ENCODE measurements around the gene PDE3A. TPM values are rescaled to one million over a fixed set of nuclear protein-coding genes. Genes with fewer than 3 reads are reported as not detected.

Gene PDE3A
- total RNA-seq, 1 experiment from 2014 or later = 2.8 TPM

DNA sequence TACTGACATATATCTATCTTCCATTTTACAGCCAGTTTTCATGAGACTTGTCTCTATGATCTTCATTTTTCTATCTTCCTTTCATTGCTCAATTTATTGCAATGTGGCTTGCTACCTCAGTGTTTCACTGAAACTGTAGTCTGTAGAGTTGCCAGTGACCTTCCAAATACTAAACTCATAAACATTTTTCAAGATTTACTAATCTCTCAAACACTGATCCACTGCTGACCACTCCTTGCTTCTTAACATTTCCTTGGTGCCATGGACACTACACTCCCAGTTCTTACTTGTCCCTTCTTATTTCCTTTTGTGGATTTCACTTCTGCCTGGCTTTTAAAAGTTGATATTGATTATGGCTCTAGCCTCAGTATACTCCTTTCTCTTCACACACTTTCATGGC, 231.4 kb downstream of the PDE3A start (continued):
- TF ChIP-seq FOXK1 (CRISPR knock-in tag; IDR thresholded peaks at IDR 0.05) = no peak
- TF ChIP-seq GABPB1 (CRISPR knock-in tag; IDR thresholded peaks at IDR 0.05) = no peak
- no peak for TF ChIP-seq NFYB (CRISPR knock-in tag; conservative IDR thresholded peaks at IDR 0.05; ENCODE audit: low read depth)
- TF ChIP-seq SP1 (CRISPR knock-in tag; conservative IDR thresholded peaks at IDR 0.05) = no peak
- TF ChIP-seq, protein P1, sequence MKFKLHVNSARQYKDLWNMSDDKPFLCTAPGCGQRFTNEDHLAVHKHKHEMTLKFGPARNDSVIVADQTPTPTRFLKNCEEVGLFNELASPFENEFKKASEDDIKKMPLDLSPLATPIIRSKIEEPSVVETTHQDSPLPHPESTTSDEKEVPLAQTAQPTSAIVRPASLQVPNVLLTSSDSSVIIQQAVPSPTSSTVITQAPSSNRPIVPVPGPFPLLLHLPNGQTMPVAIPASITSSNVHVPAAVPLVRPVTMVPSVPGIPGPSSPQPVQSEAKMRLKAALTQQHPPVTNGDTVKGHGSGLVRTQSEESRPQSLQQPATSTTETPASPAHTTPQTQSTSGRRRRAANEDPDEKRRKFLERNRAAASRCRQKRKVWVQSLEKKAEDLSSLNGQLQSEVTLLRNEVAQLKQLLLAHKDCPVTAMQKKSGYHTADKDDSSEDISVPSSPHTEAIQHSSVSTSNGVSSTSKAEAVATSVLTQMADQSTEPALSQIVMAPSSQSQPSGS (CRISPR knock-in tag; IDR thresholded peaks at IDR 0.05; ENCODE audit: borderline replicate concordance, low read depth) = no peak

- Mint-ChIP-seq H3K36me3 (no peaks in the 10 kb centered on the region), H3K27ac (no peak overlapping the region), H3K27me3 (ENCODE audit: low read depth) (no peaks in the 10 kb centered on the region), H3K4me3 (no peak overlapping the region), H3K9me3 (no peaks in the 10 kb centered on the region), H3K4me1 (0 out of 2 replicates have a peak, but pooled peaks cover 3% of the 10 kb centered on the region)
- ChIA-PET POLR2A (no interaction called here), CTCF (interaction anchor here (0.6 to 1.6 kb wide), 5 partner anchors 14 to 206 kb away, joined by 3 to 6 read pairs (median 4); no protein-coding TSS in a partner anchor)
- no peak for DNase-seq (ENCODE audit: low spot score)
- peak; percentile 26; the same call in 1 of the 2 replicates for ATAC-seq
- TF ChIP-seq, protein P2, sequence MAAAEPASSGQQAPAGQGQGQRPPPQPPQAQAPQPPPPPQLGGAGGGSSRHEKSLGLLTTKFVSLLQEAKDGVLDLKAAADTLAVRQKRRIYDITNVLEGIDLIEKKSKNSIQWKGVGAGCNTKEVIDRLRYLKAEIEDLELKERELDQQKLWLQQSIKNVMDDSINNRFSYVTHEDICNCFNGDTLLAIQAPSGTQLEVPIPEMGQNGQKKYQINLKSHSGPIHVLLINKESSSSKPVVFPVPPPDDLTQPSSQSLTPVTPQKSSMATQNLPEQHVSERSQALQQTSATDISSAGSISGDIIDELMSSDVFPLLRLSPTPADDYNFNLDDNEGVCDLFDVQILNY (CRISPR knock-in tag; IDR thresholded peaks at IDR 0.05) = no peak
- TF ChIP-seq JAZF1 (CRISPR knock-in tag; IDR thresholded peaks at IDR 0.05) (no peak), ATF3 (CRISPR knock-in tag; conservative IDR thresholded peaks at IDR 0.05) (no peak), OVOL2 (CRISPR knock-in tag; IDR thresholded peaks at IDR 0.05; ENCODE audit: borderline replicate concordance) (no peak), EMX1 (CRISPR knock-in tag; IDR thresholded peaks at IDR 0.05) (no peak), ESRRA (CRISPR knock-in tag; IDR thresholded peaks at IDR 0.05; ENCODE audit: borderline replicate concordance) (no peak), USF2 (CRISPR knock-in tag; IDR thresholded peaks at IDR 0.05) (no peak), ZNF396 (CRISPR knock-in tag; IDR thresholded peaks at IDR 0.05; ENCODE audit: borderline replicate concordance) (no peak), TEAD4 (CRISPR knock-in tag; IDR thresholded peaks at IDR 0.05) (no peak), FOXP1 (CRISPR knock-in tag; IDR thresholded peaks at IDR 0.05; ENCODE audit: borderline replicate concordance) (no peak), NFYB (CRISPR knock-in tag; conservative IDR thresholded peaks at IDR 0.05; ENCODE audit: low read depth) (no peak), ZNF425 (CRISPR knock-in tag; conservative IDR thresholded peaks at IDR 0.05) (no peak), AR (CRISPR knock-in tag; IDR thresholded peaks at IDR 0.05) (no peak), CREM (CRISPR knock-in tag; IDR thresholded peaks at IDR 0.05) (no peak), GTF2I (CRISPR knock-in tag; conservative IDR thresholded peaks at IDR 0.05) (no peak), NR1H2 (CRISPR knock-in tag; IDR thresholded peaks at IDR 0.05) (no peak), JUN (CRISPR knock-in tag; IDR thresholded peaks at IDR 0.05) (no peak), ZNF317 (CRISPR knock-in tag; IDR thresholded peaks at IDR 0.05; ENCODE audit: borderline replicate concordance, low read depth) (no peak)
- TF ChIP-seq, protein P3, sequence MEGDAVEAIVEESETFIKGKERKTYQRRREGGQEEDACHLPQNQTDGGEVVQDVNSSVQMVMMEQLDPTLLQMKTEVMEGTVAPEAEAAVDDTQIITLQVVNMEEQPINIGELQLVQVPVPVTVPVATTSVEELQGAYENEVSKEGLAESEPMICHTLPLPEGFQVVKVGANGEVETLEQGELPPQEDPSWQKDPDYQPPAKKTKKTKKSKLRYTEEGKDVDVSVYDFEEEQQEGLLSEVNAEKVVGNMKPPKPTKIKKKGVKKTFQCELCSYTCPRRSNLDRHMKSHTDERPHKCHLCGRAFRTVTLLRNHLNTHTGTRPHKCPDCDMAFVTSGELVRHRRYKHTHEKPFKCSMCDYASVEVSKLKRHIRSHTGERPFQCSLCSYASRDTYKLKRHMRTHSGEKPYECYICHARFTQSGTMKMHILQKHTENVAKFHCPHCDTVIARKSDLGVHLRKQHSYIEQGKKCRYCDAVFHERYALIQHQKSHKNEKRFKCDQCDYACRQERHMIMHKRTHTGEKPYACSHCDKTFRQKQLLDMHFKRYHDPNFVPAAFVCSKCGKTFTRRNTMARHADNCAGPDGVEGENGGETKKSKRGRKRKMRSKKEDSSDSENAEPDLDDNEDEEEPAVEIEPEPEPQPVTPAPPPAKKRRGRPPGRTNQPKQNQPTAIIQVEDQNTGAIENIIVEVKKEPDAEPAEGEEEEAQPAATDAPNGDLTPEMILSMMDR (IDR thresholded peaks at IDR 0.05) = no peak
- TF ChIP-seq, protein P4, sequence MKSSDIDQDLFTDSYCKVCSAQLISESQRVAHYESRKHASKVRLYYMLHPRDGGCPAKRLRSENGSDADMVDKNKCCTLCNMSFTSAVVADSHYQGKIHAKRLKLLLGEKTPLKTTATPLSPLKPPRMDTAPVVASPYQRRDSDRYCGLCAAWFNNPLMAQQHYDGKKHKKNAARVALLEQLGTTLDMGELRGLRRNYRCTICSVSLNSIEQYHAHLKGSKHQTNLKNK (CRISPR knock-in tag; IDR thresholded peaks at IDR 0.05) = no peak
Measured at GRCh38 chr12:20601668-20602280, 233.4 kb downstream of the PDE3A start.
